AG04450 (cell line): ENCODE results near the gene TMEM14C. TPM values are rescaled to one million over a fixed set of nuclear protein-coding genes. Genes with fewer than 3 reads are reported as not detected.

Experiments used
- CTCF ChIA-PET: fragments of 300-600, 350-600 bp; formaldehyde crosslinking; extraction: SDS; loops from one replicate; lab custom pipeline; 2022; ENCODE audit warnings: antibody characterized with exemption, inconsistent platforms; lab: Charles Lee
- POLR2A ChIA-PET: fragments of 350-600 bp; formaldehyde crosslinking; extraction: SDS; loops from one replicate; lab custom pipeline; 2021; ENCODE audit warnings: antibody characterized with exemption, inconsistent platforms; lab: Yijun Ruan, JAX
- DNase-seq: peaks from one replicate; pipeline ENCODE4 v3.0.0-alpha.2; 2011; ENCODE audit warnings: low read depth, low spot score
- H3K27ac ChIP-seq: one replicate; pipeline ENCODE4 v1.5.1; 2012; ENCODE audit warnings: low read depth, low read length, control low read depth
- H3K27me3 ChIP-seq: one replicate; pipeline ENCODE4 v1.6.0; 2012; ENCODE audit warnings: low read length; ENCODE audit not compliant: control insufficient read depth, insufficient read depth
- H3K4me3 ChIP-seq: 2 replicates; pipeline ENCODE4 v1.5.1; 2011; ENCODE audit warnings: mild to moderate bottlenecking, low read depth, low read length, control low read depth
- H3K9me3 ChIP-seq: 2 replicates; pipeline ENCODE4 v1.5.1; 2012; ENCODE audit warnings: low read length; ENCODE audit not compliant: control insufficient read depth, insufficient read depth
- polyA minus RNA-seq: library from RNA; depleted of rRNA, polyadenylated mRNA; stranded (reverse); fragments of >200 nt; gene quantifications from 2 replicates; pipeline ENCODE4 v1.2.3, GENCODE V29; 2011; rRNA and poly(A)+ RNA removed
- polyA plus RNA-seq: library from polyadenylated mRNA; depleted of rRNA; stranded (reverse); fragments of >200 nt; gene quantifications from 2 replicates; pipeline ENCODE4 v1.2.3, GENCODE V29; 2011; rRNA removed
- TF ChIP-seq, protein P1 (sequence below): IDR thresholded peaks from 2 replicates; pipeline ENCODE4 v1.5.1; 2011; ENCODE audit warnings: low read depth, low read length, control low read depth, inconsistent platforms

Gene TMEM14C
- 284 and 385 TPM in 2 replicates for polyA plus RNA-seq
- polyA minus RNA-seq, result 91.9 and 92.2 TPM in 2 replicates

DNA sequence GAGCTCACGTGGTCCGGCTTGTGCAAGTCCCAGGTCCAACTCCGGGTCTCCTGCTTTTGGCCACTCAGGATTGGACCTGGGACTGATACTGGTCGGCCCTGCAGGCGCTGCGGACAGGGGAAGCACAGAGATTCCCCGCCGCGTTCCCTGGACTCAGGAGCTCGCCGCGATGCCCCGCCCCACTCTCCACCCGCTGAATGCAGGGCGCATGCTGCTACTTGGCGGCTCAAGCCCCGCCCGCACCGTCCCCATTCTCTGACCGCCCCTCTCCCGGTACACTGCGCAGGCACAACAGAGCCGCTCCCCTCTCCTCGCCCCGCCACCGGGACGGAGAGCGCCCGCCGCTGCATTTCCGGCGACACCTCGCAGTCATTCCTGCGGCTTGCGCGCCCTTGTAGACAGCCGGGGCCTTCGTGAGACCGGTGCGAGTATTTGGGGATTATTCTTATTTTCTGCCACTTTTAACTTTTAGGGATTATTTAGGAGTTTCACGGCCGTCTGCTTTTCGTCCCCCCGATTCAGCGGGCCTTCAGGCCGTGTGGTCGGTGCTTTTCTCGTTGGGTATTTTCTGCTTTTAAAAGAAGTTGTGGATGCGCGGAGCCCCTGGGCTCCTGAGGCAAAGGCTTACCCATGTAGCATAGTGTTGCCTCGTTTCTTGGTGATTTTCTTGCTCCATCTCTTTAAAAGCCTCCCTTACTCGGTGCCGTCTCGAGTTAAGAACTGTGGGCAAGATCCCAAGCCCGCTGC, at the start of gene TMEM14C:
TSS of gene TMEM14C (plus strand) at position 251 of the 747 bp plus-strand sequence. CDS start 1,544 bp downstream, outside the sequence.
- ChIA-PET POLR2A (interaction anchor here (0.5 to 1.2 kb wide), 9 partner anchors 15 to 167 kb away, joined by 3 to 40 read pairs (median 4); partner anchors contain the start of genes C6orf52, PAK1IP1 and TMEM14B), CTCF (interaction anchor here (0.7 to 2.5 kb wide), 3 partner anchors 71 to 244 kb away, joined by 4 to 9 read pairs (median 8); no protein-coding TSS in a partner anchor)
- Histone ChIP-seq H3K27ac (peak within 1 kb of the TSS; percentile 77), H3K27me3 (no peaks in the 10 kb centered on the region), H3K4me3 (peak within 1 kb of the TSS; percentile 77), H3K9me3 (peaks cover 8% of the 10 kb centered on the region)
- peak; percentile 97 for DNase-seq
- TF ChIP-seq, protein P1, sequence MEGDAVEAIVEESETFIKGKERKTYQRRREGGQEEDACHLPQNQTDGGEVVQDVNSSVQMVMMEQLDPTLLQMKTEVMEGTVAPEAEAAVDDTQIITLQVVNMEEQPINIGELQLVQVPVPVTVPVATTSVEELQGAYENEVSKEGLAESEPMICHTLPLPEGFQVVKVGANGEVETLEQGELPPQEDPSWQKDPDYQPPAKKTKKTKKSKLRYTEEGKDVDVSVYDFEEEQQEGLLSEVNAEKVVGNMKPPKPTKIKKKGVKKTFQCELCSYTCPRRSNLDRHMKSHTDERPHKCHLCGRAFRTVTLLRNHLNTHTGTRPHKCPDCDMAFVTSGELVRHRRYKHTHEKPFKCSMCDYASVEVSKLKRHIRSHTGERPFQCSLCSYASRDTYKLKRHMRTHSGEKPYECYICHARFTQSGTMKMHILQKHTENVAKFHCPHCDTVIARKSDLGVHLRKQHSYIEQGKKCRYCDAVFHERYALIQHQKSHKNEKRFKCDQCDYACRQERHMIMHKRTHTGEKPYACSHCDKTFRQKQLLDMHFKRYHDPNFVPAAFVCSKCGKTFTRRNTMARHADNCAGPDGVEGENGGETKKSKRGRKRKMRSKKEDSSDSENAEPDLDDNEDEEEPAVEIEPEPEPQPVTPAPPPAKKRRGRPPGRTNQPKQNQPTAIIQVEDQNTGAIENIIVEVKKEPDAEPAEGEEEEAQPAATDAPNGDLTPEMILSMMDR, result no peak

DNA sequence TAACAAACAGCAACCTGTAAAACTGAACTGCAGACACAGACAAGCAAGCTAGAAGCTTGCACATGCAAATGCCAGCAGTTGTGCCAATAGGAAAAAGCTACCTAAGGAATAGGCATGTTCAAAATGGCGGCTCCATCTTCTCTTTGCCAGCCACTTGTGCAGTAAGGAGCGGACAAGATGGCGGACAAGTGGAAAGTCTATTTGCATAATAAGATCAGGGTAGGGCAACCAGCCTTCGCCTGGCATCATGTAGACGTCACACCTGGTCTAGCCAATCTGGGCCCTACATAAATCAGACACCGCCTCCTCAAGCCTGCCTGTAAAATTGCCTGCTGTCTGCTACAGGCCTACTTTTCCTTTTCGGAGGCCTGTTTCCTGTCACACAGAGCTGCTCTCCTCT, 46.5 kb upstream of the TMEM14C start:
- Histone ChIP-seq H3K4me3 (no peak overlapping the region), H3K27ac (no peak overlapping the region), H3K27me3 (peaks cover 3% of the 10 kb centered on the region), H3K9me3 (no peaks in the 10 kb centered on the region)
- ChIA-PET POLR2A (no interaction called here), CTCF (no interaction called here)
- no peak for DNase-seq
- TF ChIP-seq, protein P1, result no peak

DNA sequence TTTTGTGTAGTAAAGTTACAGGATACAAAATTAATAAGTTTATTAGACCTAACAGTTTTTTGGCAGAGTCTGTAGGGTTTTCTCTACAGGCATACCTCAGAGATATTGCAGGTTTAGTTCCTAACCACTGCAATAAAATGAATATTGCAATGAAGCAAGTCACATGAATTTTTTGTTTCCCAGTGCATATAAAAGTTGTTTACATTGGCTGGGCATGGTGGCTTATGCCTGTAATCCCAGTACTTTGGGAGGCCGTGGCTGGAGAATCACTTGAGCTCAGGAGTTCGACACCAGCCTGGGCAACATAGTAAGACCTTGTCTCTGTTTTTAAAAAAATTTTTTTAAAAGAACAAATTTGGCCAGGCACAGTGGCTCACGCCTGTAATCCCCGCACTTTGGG, 44.4 kb upstream of the TMEM14C start:
- ChIA-PET CTCF (no interaction called here), POLR2A (no interaction called here)
- TF ChIP-seq, protein P1, result no peak
- Histone ChIP-seq H3K27me3 (peaks cover under 1% of the 10 kb centered on the region), H3K4me3 (no peak overlapping the region), H3K9me3 (no peaks in the 10 kb centered on the region), H3K27ac (no peak overlapping the region)
- no peak for DNase-seq

DNA sequence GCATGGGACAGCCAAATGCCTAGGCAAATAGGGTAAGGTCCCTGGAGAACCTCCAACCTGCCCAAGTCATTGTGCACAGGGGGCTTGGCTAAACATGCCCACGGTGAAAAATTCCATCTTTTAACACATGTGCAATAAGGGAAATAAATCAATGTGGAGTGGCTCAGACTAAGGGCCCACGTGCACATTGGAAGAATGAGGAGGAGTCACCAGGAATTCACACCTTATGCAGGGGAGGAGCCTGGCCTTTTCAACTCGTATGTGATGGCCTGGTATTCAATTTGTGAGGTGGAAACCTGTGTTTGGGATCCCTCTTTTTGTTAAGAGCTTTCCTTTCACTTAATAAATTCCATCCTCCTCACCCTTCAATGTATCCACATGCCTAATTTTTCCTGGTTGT, 41.1 kb upstream of the TMEM14C start:
- DNase-seq, result no peak
- ChIA-PET CTCF (interaction anchor here (0.9 to 1.1 kb wide), 2 partner anchors 55 to 203 kb away, joined by 3 read pairs; no protein-coding TSS in a partner anchor), POLR2A (no interaction called here)

More for the DNA sequence above, 41.1 kb upstream of the TMEM14C start:
- Histone ChIP-seq H3K4me3 (no peak overlapping the region), H3K9me3 (no peaks in the 10 kb centered on the region), H3K27ac (no peak overlapping the region), H3K27me3 (peaks cover 10% of the 10 kb centered on the region)
- TF ChIP-seq, protein P1, result no peak
